Endothelial cell of umbilical vein (primary cell): Measurements from ENCODE around the gene CFI. TPM values are rescaled to one million over a fixed set of nuclear protein-coding genes. Genes with fewer than 3 reads are reported as not detected.

Experiments used
- BruUV-seq: library from RNA; stranded (reverse); fragments of 400-500 nt; replicated peaks from 2 replicates; lab custom pipeline; 2021; lab: Mats Ljungman, UMichigan
- CTCF ChIA-PET: fragments of 300-600, 350-600 bp; sonication (Branson Sonifier 250); formaldehyde crosslinking; loops from one replicate; lab custom pipeline; 2021; ENCODE audit warnings: antibody characterized with exemption, inconsistent platforms; lab: Charles Lee
- POLR2A ChIA-PET: fragments of 300-600, 350-600 bp; sonication (Branson Sonifier 250); formaldehyde crosslinking; loops from one replicate; lab custom pipeline; 2021; ENCODE audit warnings: antibody characterized with exemption, inconsistent platforms; lab: Charles Lee
- DNase-seq: peaks from one replicate; pipeline ENCODE4 v3.0.0-alpha.2; 2011; ENCODE audit warnings: low read depth, low spot score
- FAIRE-seq: peaks from 2 replicates; lab custom pipeline; 2011; peaks lifted over from hg19 to GRCh38; lab: Jason Lieb, UNC
- H2AFZ ChIP-seq: 2 replicates; pipeline ENCODE4 v1.6.0; 2012; ENCODE audit warnings: low read depth, low read length, control low read depth, inconsistent platforms
- H3K27ac ChIP-seq: 2 replicates; pipeline ENCODE4 v1.5.1; 2011; ENCODE audit warnings: low read depth, mild to moderate bottlenecking, control low read depth, low read length, moderate library complexity; ENCODE audit not compliant: insufficient read depth
- H3K27me3 ChIP-seq, 2 experiments: 2 replicates each; pipeline versions ENCODE4 v1.6.0 to v1.6.1; 2011; ENCODE audit warnings: low read length in 2 of 2, mixed read lengths in 1 of 2; ENCODE audit not compliant: control insufficient read depth in 2 of 2, insufficient read depth in 2 of 2
- H3K36me3 ChIP-seq, 2 experiments: 2 replicates in 1 of 2; 3 replicates in 1 of 2; pipeline ENCODE4 v1.5.1; 2011; ENCODE audit warnings: low read length in 2 of 2, mild to moderate bottlenecking in 1 of 2, moderate library complexity in 1 of 2; ENCODE audit not compliant: control insufficient read depth in 2 of 2, insufficient read depth in 2 of 2; ENCODE audit errors: extremely low read depth in 1 of 2
- H3K4me1 ChIP-seq: 3 replicates; pipeline ENCODE4 v1.5.1; 2011; ENCODE audit warnings: mild to moderate bottlenecking, low read length; ENCODE audit not compliant: control insufficient read depth, insufficient read depth; ENCODE audit errors: extremely low read depth
- H3K4me2 ChIP-seq: 2 replicates; pipeline ENCODE4 v1.6.1; 2011; ENCODE audit warnings: low read length, control low read depth, mixed read lengths; ENCODE audit not compliant: insufficient read depth
- H3K4me3 ChIP-seq, 3 experiments: fragments of 200-600 bp in 1 of 3; sonication (generic), shearing (Covaris generic) in 1 of 3; replicated peaks in 1 of 3; 2 replicates each; pipeline ENCODE4 v1.5.1; 2011 to 2016; ENCODE audit warnings: control low read depth in 3 of 3, low read length in 3 of 3, mild to moderate bottlenecking in 2 of 3, inconsistent platforms in 1 of 3, low read depth in 1 of 3, moderate library complexity in 1 of 3; ENCODE audit not compliant: insufficient read depth in 1 of 3
- H3K79me2 ChIP-seq: 2 replicates; pipeline ENCODE4 v1.6.0; 2012; ENCODE audit warnings: low read length, inconsistent platforms; ENCODE audit not compliant: control insufficient read depth, insufficient read depth
- H3K9ac ChIP-seq: replicated peaks from 2 replicates; pipeline ENCODE3; 2011; ENCODE audit warnings: low read length, control low read depth; ENCODE audit not compliant: insufficient read depth; ENCODE audit errors: extremely low read depth
- H3K9me1 ChIP-seq: replicated peaks from 3 replicates; pipeline ENCODE4 v1.6.0; 2011; ENCODE audit warnings: mild to moderate bottlenecking, low read length; ENCODE audit not compliant: control insufficient read depth, insufficient read depth; ENCODE audit errors: extremely low read depth
- H3K9me3 ChIP-seq: replicated peaks from 2 replicates; pipeline ENCODE4 v1.5.1; 2012; ENCODE audit warnings: low read length, inconsistent platforms; ENCODE audit not compliant: control insufficient read depth, insufficient read depth
- H4K20me1 ChIP-seq: replicated peaks from 2 replicates; pipeline ENCODE3; 2011; ENCODE audit warnings: mild to moderate bottlenecking, low read length; ENCODE audit not compliant: control insufficient read depth, insufficient read depth; ENCODE audit errors: extremely low read depth
- CTCF ChIP-seq, 2 donors: IDR thresholded peaks; 1 replicate in 1 of 2; 2 replicates in 1 of 2; pipeline ENCODE4 v1.5.1; 2011; ENCODE audit warnings: low read length in 2 of 2, mild to moderate bottlenecking in 2 of 2, moderate library complexity in 2 of 2, control low read depth in 1 of 2, inconsistent platforms in 1 of 2, low read depth in 1 of 2; ENCODE audit not compliant: insufficient read depth in 1 of 2; ENCODE audit errors: extremely low read depth in 1 of 2
- EZH2 ChIP-seq: IDR thresholded peaks from 2 replicates; pipeline ENCODE4 v1.6.1; 2012; ENCODE audit warnings: borderline replicate concordance, low read depth, mild to moderate bottlenecking, moderate library complexity, low read length, inconsistent platforms; ENCODE audit not compliant: severe bottlenecking
- FOS ChIP-seq: IDR thresholded peaks from 2 replicates; pipeline ENCODE4 v1.6.1; 2011; ENCODE audit warnings: mild to moderate bottlenecking, low read length, moderate library complexity, borderline replicate concordance; ENCODE audit not compliant: insufficient read depth
- GATA2 ChIP-seq: IDR thresholded peaks from 2 replicates; pipeline ENCODE4 v1.7.0; 2011; ENCODE audit warnings: low read depth, mild to moderate bottlenecking, moderate library complexity, mixed read lengths, low read length; ENCODE audit not compliant: insufficient read length, insufficient read depth
- JUN ChIP-seq: IDR thresholded peaks from 2 replicates; pipeline ENCODE4 v1.6.1; 2011; ENCODE audit warnings: borderline replicate concordance, low read depth; ENCODE audit not compliant: insufficient read length, insufficient read depth
- MAX ChIP-seq: IDR thresholded peaks from 2 replicates; pipeline ENCODE4 v1.6.1; 2011; ENCODE audit not compliant: insufficient read depth, insufficient read length
- MYC ChIP-seq: IDR thresholded peaks from one replicate; pipeline ENCODE4 v1.6.1; 2011; ENCODE audit warnings: mild to moderate bottlenecking, low read depth, low read length
- POLR2A ChIP-seq: IDR thresholded peaks from 2 replicates; pipeline ENCODE4 v1.6.1; 2012; ENCODE audit warnings: low read depth, mild to moderate bottlenecking, control low read depth, low read length
- POLR2AphosphoS5 ChIP-seq: IDR thresholded peaks from 2 replicates; pipeline ENCODE4 v1.6.1; 2012; ENCODE audit warnings: low read depth, mild to moderate bottlenecking, control low read depth, low read length, moderate library complexity; ENCODE audit not compliant: insufficient read depth
- dilution Hi-C: fragments of 300-500 bp; cut with MboI; formaldehyde crosslinking; loops from one replicate; pipeline ENCODE4 v1.15.0; 2019; ENCODE audit warnings: low sequenced_read_pairs; ENCODE audit not compliant: extremely low pct_ligation_motif_present
- intact Hi-C: fragments of 100-400 bp; cut with micrococcal nuclease; formaldehyde crosslinking; loops from one replicate; pipeline ENCODE4 v1.10.0; 2022
- polyA plus RNA-seq, 4 experiments: library from polyadenylated mRNA; depleted of rRNA in 3 of 4; stranded (reverse) in 3 of 4; unstranded in 1 of 4; fragments of >200 nt; gene quantifications; 2 replicates each; pipeline versions ENCODE4 v1.2.1 to v1.2.3, GENCODE V29; 2011 to 2012; ENCODE audit warnings: missing spikeins in 1 of 4
- total RNA-seq: library from RNA; stranded (reverse); gene quantifications from 2 replicates; pipeline ENCODE4 v1.2.3, GENCODE V29; 2021

CFI gene
- total and polyA plus RNA-seq, 2 donors (not counting 3 experiments of a cell fraction or from before 2014, with no cell fraction given): 10.0 to 21.4 TPM

GRCh38 chr4:109749388-109750082 lies 52.3 kb downstream of the CFI start:
- BruUV-seq: no TSS peak

GRCh38 chr4:109748114-109748513 lies 53.7 kb downstream of the CFI start:
- DNase-seq (no peak), FAIRE-seq (no peak)
- H3K27me3 ChIP-seq: no peaks in the 10 kb centered on the region
- no peaks in the 10 kb centered on the region for H4K20me1 ChIP-seq
- no peak for TF ChIP-seq GATA2
- no peak for TF ChIP-seq FOS
- TF ChIP-seq MAX: no peak
- TF ChIP-seq CTCF (IDR thresholded peaks at IDR 0.05; ENCODE audit: extremely low read depth in 1 of 2, insufficient read depth in 1 of 2, low read depth in 1 of 2, low read length in 2 of 2): no peak
- TF ChIP-seq MYC: no peak
- TF ChIP-seq POLR2A: no peak
- TF ChIP-seq JUN: no peak
- TF ChIP-seq POLR2AphosphoS5: no peak
- no peak for TF ChIP-seq EZH2
- intact Hi-C loops (no loop called here), dilution Hi-C loops (no loop called here)
- POLR2A ChIA-PET: no interaction called here
- CTCF ChIA-PET: no interaction called here
- no peak overlapping the region for H2AFZ ChIP-seq
- H3K9ac ChIP-seq: no peak overlapping the region
- H3K4me1 ChIP-seq: no peaks in the 10 kb centered on the region
- H3K4me2 ChIP-seq: no peak overlapping the region
- H3K4me3 ChIP-seq: no peak overlapping the region
- H3K9me3 ChIP-seq: no peaks in the 10 kb centered on the region
- BruUV-seq: no TSS peak
- H3K79me2 ChIP-seq: no peaks in the 10 kb centered on the region
- H3K9me1 ChIP-seq: no peaks in the 10 kb centered on the region
- H3K36me3 ChIP-seq: no peaks in the 10 kb centered on the region
- H3K27ac ChIP-seq: no peak overlapping the region

More at GRCh38 chr4:109749388-109750082, 52.3 kb downstream of the CFI start:
- H3K27ac ChIP-seq: no peak overlapping the region
- ChIA-PET POLR2A (no interaction called here), CTCF (no interaction called here)
- no peaks in the 10 kb centered on the region for H3K79me2 ChIP-seq
- no peak overlapping the region for H3K4me3 ChIP-seq
- H3K9me1 ChIP-seq: no peaks in the 10 kb centered on the region
- no peak for DNase-seq
- no peaks in the 10 kb centered on the region for H4K20me1 ChIP-seq
- no peak overlapping the region for H3K9ac ChIP-seq
- H3K36me3 ChIP-seq: no peaks in the 10 kb centered on the region
- no peaks in the 10 kb centered on the region for H3K27me3 ChIP-seq
- H3K4me2 ChIP-seq: no peak overlapping the region
- intact Hi-C loops: no loop called here
- no peak for FAIRE-seq
- dilution Hi-C loops: no loop called here
- H3K4me1 ChIP-seq: no peaks in the 10 kb centered on the region
- no peak for TF ChIP-seq JUN
- no peak for TF ChIP-seq MYC
- TF ChIP-seq EZH2: no peak
- no peak for TF ChIP-seq GATA2
- no peak for TF ChIP-seq POLR2A
- H3K9me3 ChIP-seq: no peaks in the 10 kb centered on the region
- no peak overlapping the region for H2AFZ ChIP-seq
